Natural killer cell (primary cell): ENCODE results near the gene GCFC2. TPM values are rescaled to one million over a fixed set of nuclear protein-coding genes. Genes with fewer than 3 reads are reported as not detected.

Experiments used
- ATAC-seq, 3 donors: fragments of 150-1000 bp in 2 of 3; fragments of 200-7000 bp in 1 of 3; cut with Tn5 transposase; 1 replicate in 1 of 3; 2 replicates in 2 of 3; pipeline ENCODE4 v1.10.0; 2021; ENCODE audit warnings: mild to moderate bottlenecking in 2 of 3, moderate library complexity in 2 of 3
- DNase-seq, 2 donors: peaks; one replicate each; pipeline versions ENCODE4 v3.0.0 to v3.0.0-alpha.2; 2013 to 2021; ENCODE audit warnings: mixed read lengths in 1 of 2
- H3K27ac ChIP-seq: one replicate; pipeline ENCODE4 v1.5.1; 2013; ENCODE audit warnings: mild to moderate bottlenecking, low read length
- H3K27me3 ChIP-seq: one replicate; pipeline ENCODE4 v1.6.1; 2013; ENCODE audit warnings: low read length; ENCODE audit not compliant: control insufficient read depth, insufficient read depth
- H3K36me3 ChIP-seq: one replicate; pipeline ENCODE4 v1.6.1; 2013; ENCODE audit warnings: low read length; ENCODE audit not compliant: control insufficient read depth, insufficient read depth
- H3K4me1 ChIP-seq: one replicate; pipeline ENCODE4 v1.6.1; 2013; ENCODE audit warnings: low read length; ENCODE audit not compliant: control insufficient read depth, insufficient read depth
- H3K4me3 ChIP-seq: one replicate; pipeline ENCODE4 v1.5.1; 2013; ENCODE audit warnings: low read length
- H3K9me3 ChIP-seq: one replicate; pipeline ENCODE4 v1.6.1; 2013; ENCODE audit warnings: low read length; ENCODE audit not compliant: control insufficient read depth, insufficient read depth
- H3K27ac Mint-ChIP-seq, 2 donors: one replicate each; pipeline ENCODE4 v1.8.0; 2022; ENCODE audit warnings: mild to moderate bottlenecking in 2 of 2, mixed read lengths in 2 of 2, moderate library complexity in 1 of 2
- H3K27me3 Mint-ChIP-seq, 2 donors: one replicate each; pipeline ENCODE4 v1.8.0; 2022; ENCODE audit warnings: low read depth in 2 of 2, mixed read lengths in 2 of 2
- H3K36me3 Mint-ChIP-seq: one replicate; pipeline ENCODE4 v1.8.0; 2022; ENCODE audit warnings: mixed read lengths
- H3K4me1 Mint-ChIP-seq, 2 donors: one replicate each; pipeline ENCODE4 v1.8.0; 2022; ENCODE audit warnings: mixed read lengths in 2 of 2
- H3K4me3 Mint-ChIP-seq: one replicate; pipeline ENCODE4 v1.8.0; 2022; ENCODE audit warnings: mild to moderate bottlenecking, moderate library complexity, mixed read lengths
- H3K9me3 Mint-ChIP-seq, 2 donors: one replicate each; pipeline ENCODE4 v1.8.0; 2022; ENCODE audit warnings: mixed read lengths in 2 of 2
- WGBS: methylation state at CpG from one replicate; pipeline ENCODE4 v1.1.7; 2013; ENCODE audit warnings: missing lambda C conversion rate; ENCODE audit not compliant: insufficient coverage; 5-methylcytosine and 5-hydroxymethylcytosine counted together
- intact Hi-C: fragments of 100-400 bp; cut with micrococcal nuclease; formaldehyde crosslinking; loops from one replicate; pipeline ENCODE4 v1.14.2; 2022
- total RNA-seq, 4 donors: library from RNA; stranded (reverse); fragments of 120-200 nt in 1 of 4; gene quantifications; one replicate each; pipeline versions ENCODE4 v1.2.3 to v1.2.4, GENCODE V29; 2013 to 2022
- TF ChIP-seq, protein P1 (sequence below): fragments of 200-600 bp; IDR thresholded peaks from one replicate; pipeline ENCODE4 v1.8.0; 2022; ENCODE audit warnings: antibody characterized with exemption

Gene GCFC2
- total RNA-seq, 3 donors from 2014 or later (not counting 1 experiment from before 2014, with no cell fraction given) = 12.0 to 16.2 (median 13.5) TPM

DNA sequence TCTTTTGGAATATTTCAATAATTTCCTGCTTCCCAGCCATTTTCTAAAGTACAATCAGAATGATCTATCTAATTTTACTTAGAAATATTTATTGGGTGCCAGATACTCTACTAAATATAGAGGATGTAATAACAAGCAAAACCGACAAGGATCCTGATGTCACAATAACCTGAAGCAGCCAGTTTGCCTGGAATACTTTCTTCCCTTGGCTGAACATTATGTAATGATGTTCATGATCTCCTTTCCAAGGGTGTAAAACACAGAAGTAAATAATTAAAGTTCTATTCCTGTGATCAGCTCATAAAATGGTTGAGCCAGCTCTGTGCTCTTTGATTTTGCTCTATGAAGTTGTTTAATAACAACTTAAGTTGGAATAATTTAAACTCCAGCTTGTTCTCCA is 66.7 kb downstream of the GCFC2 start:
- Histone ChIP-seq H3K4me3 (no peak overlapping the region), H3K27me3 (no peaks in the 10 kb centered on the region), H3K27ac (no peak overlapping the region), H3K36me3 (no peaks in the 10 kb centered on the region), H3K9me3 (no peaks in the 10 kb centered on the region), H3K4me1 (peaks cover 8% of the 10 kb centered on the region)
- TF ChIP-seq, protein P1, sequence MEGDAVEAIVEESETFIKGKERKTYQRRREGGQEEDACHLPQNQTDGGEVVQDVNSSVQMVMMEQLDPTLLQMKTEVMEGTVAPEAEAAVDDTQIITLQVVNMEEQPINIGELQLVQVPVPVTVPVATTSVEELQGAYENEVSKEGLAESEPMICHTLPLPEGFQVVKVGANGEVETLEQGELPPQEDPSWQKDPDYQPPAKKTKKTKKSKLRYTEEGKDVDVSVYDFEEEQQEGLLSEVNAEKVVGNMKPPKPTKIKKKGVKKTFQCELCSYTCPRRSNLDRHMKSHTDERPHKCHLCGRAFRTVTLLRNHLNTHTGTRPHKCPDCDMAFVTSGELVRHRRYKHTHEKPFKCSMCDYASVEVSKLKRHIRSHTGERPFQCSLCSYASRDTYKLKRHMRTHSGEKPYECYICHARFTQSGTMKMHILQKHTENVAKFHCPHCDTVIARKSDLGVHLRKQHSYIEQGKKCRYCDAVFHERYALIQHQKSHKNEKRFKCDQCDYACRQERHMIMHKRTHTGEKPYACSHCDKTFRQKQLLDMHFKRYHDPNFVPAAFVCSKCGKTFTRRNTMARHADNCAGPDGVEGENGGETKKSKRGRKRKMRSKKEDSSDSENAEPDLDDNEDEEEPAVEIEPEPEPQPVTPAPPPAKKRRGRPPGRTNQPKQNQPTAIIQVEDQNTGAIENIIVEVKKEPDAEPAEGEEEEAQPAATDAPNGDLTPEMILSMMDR = no peak
- H3K27ac Mint-ChIP-seq = no peak overlapping the region
- H3K9me3 Mint-ChIP-seq = no peaks in the 10 kb centered on the region
- ATAC-seq (no peak), DNase-seq (no peak)
- H3K36me3 Mint-ChIP-seq = no peaks in the 10 kb centered on the region
- intact Hi-C loops = no loop called here
- peaks cover 9 to 12% of the 10 kb centered on the region in 2 donors for H3K27me3 Mint-ChIP-seq
- 100% methylated on average over 1 of the region's 1 CpG for WGBS
- no peak overlapping the region for H3K4me3 Mint-ChIP-seq
- peaks cover 18 to 23% of the 10 kb centered on the region in 2 donors for H3K4me1 Mint-ChIP-seq

DNA sequence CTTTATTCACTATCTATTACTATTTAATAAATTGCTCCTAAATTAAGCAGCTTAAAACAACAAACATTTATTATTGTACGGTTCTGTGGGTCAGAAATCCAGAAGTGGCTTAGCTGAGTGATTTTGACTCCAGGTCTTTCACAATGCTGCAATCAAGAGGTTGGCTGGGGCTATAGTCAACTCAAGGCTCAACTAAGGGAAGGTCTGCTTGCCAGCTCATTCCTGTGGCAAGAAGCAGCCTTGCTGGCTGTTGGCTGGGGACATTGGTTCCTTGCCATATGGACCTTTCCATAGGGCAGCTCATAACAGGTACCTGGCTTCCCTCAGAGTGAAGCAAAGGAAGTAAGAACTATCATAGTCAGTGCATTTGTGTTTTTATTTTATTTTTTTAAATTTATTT is 69.1 kb downstream of the GCFC2 start:
- intact Hi-C loops = loop anchor here (2.0 kb wide), 1 partner anchor 69 kb away; the partner anchor contains the start of gene GCFC2
- TF ChIP-seq, protein P1 = no peak
- H3K27me3 Mint-ChIP-seq = peaks cover 24 to 30% of the 10 kb centered on the region in 2 donors
- Histone ChIP-seq H3K9me3 (no peaks in the 10 kb centered on the region), H3K4me3 (no peak overlapping the region), H3K4me1 (peaks cover 5% of the 10 kb centered on the region), H3K36me3 (no peaks in the 10 kb centered on the region), H3K27me3 (no peaks in the 10 kb centered on the region), H3K27ac (no peak overlapping the region)
- H3K4me1 Mint-ChIP-seq = peaks cover 7 to 10% of the 10 kb centered on the region in 2 donors
- H3K36me3 Mint-ChIP-seq = no peaks in the 10 kb centered on the region
- WGBS = 89% methylated on average over 1 of the region's 1 CpG
- H3K4me3 Mint-ChIP-seq = no peak overlapping the region
- DNase-seq (no peak), ATAC-seq (no peak)
- H3K9me3 Mint-ChIP-seq = no peaks in the 10 kb centered on the region
- no peak overlapping the region for H3K27ac Mint-ChIP-seq

DNA sequence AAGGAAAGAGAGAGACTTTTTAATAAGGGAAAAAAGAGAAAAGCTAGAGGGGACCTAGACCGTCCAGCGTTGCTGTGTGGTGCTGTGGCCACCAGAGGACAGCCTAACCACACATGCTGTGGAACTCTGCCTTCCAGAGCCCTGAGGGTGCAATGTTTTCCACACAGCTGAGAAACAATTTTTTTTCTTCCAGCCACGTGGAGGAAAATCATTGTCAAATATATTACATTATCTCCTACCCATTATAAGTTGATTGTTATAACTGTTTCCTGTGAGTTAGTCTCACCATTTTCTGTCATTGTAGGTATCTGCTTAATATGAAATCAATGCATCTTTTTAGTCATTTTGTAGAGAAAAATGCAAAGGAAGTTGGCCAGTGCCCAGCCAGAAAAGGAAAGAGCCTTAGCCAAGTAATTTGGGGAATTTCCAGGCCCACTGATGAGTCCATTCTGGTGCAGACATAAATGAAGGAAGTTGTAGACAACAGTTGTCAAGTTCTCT is 70.0 kb downstream of the GCFC2 start:
- H3K9me3 ChIP-seq = no peaks in the 10 kb centered on the region
- Mint-ChIP-seq H3K9me3 (no peaks in the 10 kb centered on the region), H3K27ac (no peak overlapping the region), H3K27me3 (peaks cover 30 to 37% of the 10 kb centered on the region in 2 donors), H3K4me3 (no peak overlapping the region), H3K4me1 (peaks cover 0 to 5% of the 10 kb centered on the region in 2 donors), H3K36me3 (no peaks in the 10 kb centered on the region)
- H3K4me3 ChIP-seq = no peak overlapping the region
- no peak overlapping the region for H3K27ac ChIP-seq
- WGBS = 2% methylated on average over 2 of the region's 3 CpGs
- H3K36me3 ChIP-seq = no peaks in the 10 kb centered on the region
- TF ChIP-seq, protein P1 = peak; percentile 92
- ATAC-seq = peak; percentile 86 to 99 (median 96)
- no peaks in the 10 kb centered on the region for H3K4me1 ChIP-seq
- intact Hi-C loops = loop anchor here (1.0 to 2.0 kb wide), 2 partner anchors 37 to 70 kb away; partner anchors contain the start of gene GCFC2
- H3K27me3 ChIP-seq = no peaks in the 10 kb centered on the region
- DNase-seq = peak; percentile 28 to 71

DNA sequence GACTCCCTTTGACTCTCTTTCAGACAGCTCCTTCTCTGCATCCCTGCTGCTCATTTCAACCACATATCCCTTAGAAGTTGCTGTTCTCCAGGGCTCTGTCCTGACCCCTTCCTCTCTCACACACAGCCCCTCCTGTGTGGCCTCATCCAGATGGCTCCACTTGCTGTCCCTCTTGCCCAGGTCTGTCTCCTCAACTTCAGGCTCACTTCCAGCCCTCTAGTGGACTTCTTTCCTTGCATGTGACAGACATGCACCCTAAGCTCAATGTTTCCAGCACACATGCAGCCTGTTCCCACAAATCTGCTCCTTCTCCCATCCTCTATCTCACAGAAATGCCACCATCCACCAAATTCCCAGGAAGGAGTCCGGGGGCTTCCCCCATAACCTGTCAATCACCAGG is 73.1 kb downstream of the GCFC2 start:
- H3K27ac ChIP-seq = no peak overlapping the region
- DNase-seq = no peak
- Mint-ChIP-seq H3K9me3 (no peaks in the 10 kb centered on the region), H3K4me1 (peaks cover 0 to 5% of the 10 kb centered on the region in 2 donors), H3K27me3 (peaks cover 30 to 40% of the 10 kb centered on the region in 2 donors), H3K4me3 (no peak overlapping the region), H3K27ac (no peak overlapping the region), H3K36me3 (no peaks in the 10 kb centered on the region)
- H3K4me1 ChIP-seq = no peaks in the 10 kb centered on the region
- H3K4me3 ChIP-seq = no peak overlapping the region
- H3K27me3 ChIP-seq = no peaks in the 10 kb centered on the region
- ATAC-seq = no peak
- intact Hi-C loops = no loop called here
- TF ChIP-seq, protein P1 = no peak
- H3K36me3 ChIP-seq = no peaks in the 10 kb centered on the region
- WGBS = 54% methylated on average over 1 of the region's 1 CpG
- no peaks in the 10 kb centered on the region for H3K9me3 ChIP-seq
